Prostate gland (tissue), 2 donors: ENCODE measurements around the gene ATP2C1.

Source experiments
- POLR2AphosphoS5 ChIP-seq: sonication (generic); formaldehyde crosslinking; IDR thresholded peaks from one replicate; pipeline ENCODE4 v1.6.1; 2017; ENCODE audit warnings: antibody characterized with exemption
- TF ChIP-seq, protein P1 (sequence below), 4 experiments: fragments of 200-600 bp in 2 of 4; fragments of 450-650 bp in 2 of 4; sonication (generic) in 2 of 4; IDR thresholded peaks; 1 replicate in 3 of 4; 2 replicates in 1 of 4; pipeline ENCODE4 v1.5.1; 2016 to 2019; ENCODE audit warnings: antibody characterized with exemption in 4 of 4, mild to moderate bottlenecking in 2 of 4, moderate library complexity in 2 of 4

GRCh38 chr3:130948929-130949328 lies 55.0 kb downstream of the ATP2C1 start:
- TF ChIP-seq, protein P1, sequence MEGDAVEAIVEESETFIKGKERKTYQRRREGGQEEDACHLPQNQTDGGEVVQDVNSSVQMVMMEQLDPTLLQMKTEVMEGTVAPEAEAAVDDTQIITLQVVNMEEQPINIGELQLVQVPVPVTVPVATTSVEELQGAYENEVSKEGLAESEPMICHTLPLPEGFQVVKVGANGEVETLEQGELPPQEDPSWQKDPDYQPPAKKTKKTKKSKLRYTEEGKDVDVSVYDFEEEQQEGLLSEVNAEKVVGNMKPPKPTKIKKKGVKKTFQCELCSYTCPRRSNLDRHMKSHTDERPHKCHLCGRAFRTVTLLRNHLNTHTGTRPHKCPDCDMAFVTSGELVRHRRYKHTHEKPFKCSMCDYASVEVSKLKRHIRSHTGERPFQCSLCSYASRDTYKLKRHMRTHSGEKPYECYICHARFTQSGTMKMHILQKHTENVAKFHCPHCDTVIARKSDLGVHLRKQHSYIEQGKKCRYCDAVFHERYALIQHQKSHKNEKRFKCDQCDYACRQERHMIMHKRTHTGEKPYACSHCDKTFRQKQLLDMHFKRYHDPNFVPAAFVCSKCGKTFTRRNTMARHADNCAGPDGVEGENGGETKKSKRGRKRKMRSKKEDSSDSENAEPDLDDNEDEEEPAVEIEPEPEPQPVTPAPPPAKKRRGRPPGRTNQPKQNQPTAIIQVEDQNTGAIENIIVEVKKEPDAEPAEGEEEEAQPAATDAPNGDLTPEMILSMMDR (IDR thresholded peaks at IDR 0.05) = no peak
- TF ChIP-seq POLR2AphosphoS5 = no peak
